HG03442 (cell line): ENCODE measurements around the gene PLA2G2E.

Source experiments
- ATAC-seq: cut with Tn5 transposase; IDR thresholded peaks from one replicate; pipeline ENCODE4 v1.9.1; 2021; ENCODE audit warnings: mild to moderate bottlenecking, moderate library complexity; ENCODE audit not compliant: unreplicated experiment

Gene PLA2G2E

GRCh38 chr1:19923137-19923952 is at the start of gene PLA2G2E:
Gene PLA2G2E (minus strand): TSS chr1:19923617. CDS start chr1:19923559, 58 bp downstream.
- no peak for ATAC-seq

GRCh38 chr1:19971664-19972063 is 48.2 kb upstream of the PLA2G2E start:
- no peak for ATAC-seq

- ATAC-seq, result no peak
These were observed 46.7 kb upstream of the PLA2G2E start for GRCh38 chr1:19969898-19970660.

- no peak for ATAC-seq
These were observed 44.4 kb upstream of the PLA2G2E start for GRCh38 chr1:19967808-19968207.

- no peak for ATAC-seq
These were observed 41.1 kb upstream of the PLA2G2E start for GRCh38 chr1:19964542-19964941.

- no peak for ATAC-seq
These were observed 40.2 kb upstream of the PLA2G2E start for GRCh38 chr1:19963636-19964035.

- no peak for ATAC-seq
These were observed 37.2 kb upstream of the PLA2G2E start for GRCh38 chr1:19960591-19960990.

- no peak for ATAC-seq
These were observed 34.4 kb upstream of the PLA2G2E start for GRCh38 chr1:19957779-19958178.

- no peak for ATAC-seq
These were observed 32.2 kb upstream of the PLA2G2E start for GRCh38 chr1:19955534-19956170.

- no peak for ATAC-seq
These were observed 30.6 kb upstream of the PLA2G2E start for GRCh38 chr1:19954059-19954458.

GRCh38 chr1:19949016-19949415 is 25.6 kb upstream of the PLA2G2E start:
- ATAC-seq, result no peak

GRCh38 chr1:19946971-19947370 is 23.6 kb upstream of the PLA2G2E start:
- ATAC-seq, result no peak

- ATAC-seq, result no peak
These were observed 22.9 kb upstream of the PLA2G2E start for GRCh38 chr1:19946331-19946751.

- ATAC-seq, result no peak
These were observed 22.5 kb upstream of the PLA2G2E start for GRCh38 chr1:19945914-19946313.

- ATAC-seq, result no peak
These were observed 19.2 kb upstream of the PLA2G2E start for GRCh38 chr1:19942657-19943056.

GRCh38 chr1:19942088-19942487 is 18.7 kb upstream of the PLA2G2E start:
- no peak for ATAC-seq

GRCh38 chr1:19941206-19941568 is 17.8 kb upstream of the PLA2G2E start:
- ATAC-seq, result no peak

- no peak for ATAC-seq
These were observed 17.2 kb upstream of the PLA2G2E start for GRCh38 chr1:19940486-19941205.

GRCh38 chr1:19938472-19938871 is 15.1 kb upstream of the PLA2G2E start:
- ATAC-seq, result no peak

GRCh38 chr1:19936061-19936750 is 12.8 kb upstream of the PLA2G2E start:
- ATAC-seq, result no peak
